Sciatic nerve (tissue), 2 donors: Measurements from ENCODE around the gene GALNT2. TPM values are rescaled to one million over a fixed set of nuclear protein-coding genes. Genes with fewer than 3 reads are reported as not detected.

Source experiments
- ATAC-seq: fragments of 200-7000 bp; cut with Tn5 transposase; one replicate; pipeline ENCODE4 v1.9.1; 2020; ENCODE audit warnings: mild to moderate bottlenecking, moderate library complexity
- DNase-seq: peaks from one replicate; pipeline ENCODE4 v3.0.0-alpha.2; 2020; ENCODE audit warnings: low spot score
- intact Hi-C: fragments of 100-400 bp; cut with DNase I; formaldehyde crosslinking; loops from one replicate; pipeline ENCODE4 v1.14.2; 2022
- total RNA-seq: library from RNA; stranded (reverse); fragmentation: NEBNext Ultra II Directional; extraction: Animal tissue kit (Norgen Biotek cat#: 25700); gene quantifications from one replicate; pipeline ENCODE4 v1.2.1, GENCODE V29; 2021
- donor health status: DM: no; HTN: no; CAD: no.
- donor health status: DM: no; HTN: no; CAD: no.

The GALNT2 gene
- total RNA-seq, 1 donor from 2014 or later = 67.3 TPM

DNA sequence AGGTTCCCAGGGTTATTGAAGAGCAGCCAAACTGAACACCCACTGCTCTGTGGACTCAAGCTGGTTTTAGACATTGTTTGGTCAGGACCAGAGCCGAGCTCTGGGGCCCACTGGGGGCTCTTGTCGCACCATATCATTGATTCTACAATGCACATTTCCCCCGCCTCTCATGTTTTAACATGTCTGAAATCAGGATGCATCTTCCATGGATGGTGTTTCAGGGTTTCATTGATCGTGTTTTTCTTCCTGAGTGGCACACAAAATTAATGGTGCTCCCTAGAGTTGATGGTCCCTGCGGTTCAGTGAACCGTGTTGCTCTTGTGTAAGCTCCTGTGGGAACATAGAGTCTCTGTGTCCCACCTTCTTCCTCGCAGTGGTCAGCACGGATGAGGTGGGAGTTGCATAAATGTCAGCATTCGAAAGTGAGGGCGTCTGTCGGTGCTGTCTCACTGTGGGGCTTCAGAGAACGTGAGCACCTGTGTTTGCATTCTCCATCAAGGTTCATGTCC, 38.3 kb downstream of the GALNT2 start:
- DNase-seq = no peak
- no peak for ATAC-seq
- intact Hi-C loops = no loop called here

- intact Hi-C loops = no loop called here
- ATAC-seq (peak; percentile 36), DNase-seq (no peak)
Observed at GRCh38 chr1:230105754-230106625, 39.0 kb downstream of the GALNT2 start.

- no peak for DNase-seq
- intact Hi-C loops = no loop called here
- ATAC-seq = no peak
Observed at GRCh38 chr1:230107941-230108340, 40.9 kb downstream of the GALNT2 start.

DNA sequence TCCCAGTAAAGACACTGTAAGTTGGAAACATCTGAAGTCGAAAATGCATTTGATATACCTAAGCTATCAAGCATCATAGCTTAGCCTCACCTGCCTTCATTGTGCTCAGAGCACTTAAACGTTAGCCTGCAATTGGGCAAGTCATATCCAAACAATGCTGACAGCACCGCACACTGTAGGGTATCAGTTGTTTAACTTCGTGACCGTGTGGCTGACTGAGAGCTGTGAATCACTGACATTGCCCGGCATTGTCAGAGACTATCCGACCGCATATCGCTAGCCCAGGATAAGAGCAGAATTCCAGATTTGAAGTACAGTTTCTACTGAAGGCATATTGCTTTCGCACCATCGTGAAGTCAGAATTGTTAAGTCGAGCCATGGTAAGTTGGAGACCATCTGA, 41.5 kb downstream of the GALNT2 start:
- DNase-seq (no peak), ATAC-seq (no peak)
- intact Hi-C loops = no loop called here

GRCh38 chr1:230109066-230109465, 42.0 kb downstream of the GALNT2 start:
- intact Hi-C loops = no loop called here
- DNase-seq (no peak), ATAC-seq (no peak)

DNA sequence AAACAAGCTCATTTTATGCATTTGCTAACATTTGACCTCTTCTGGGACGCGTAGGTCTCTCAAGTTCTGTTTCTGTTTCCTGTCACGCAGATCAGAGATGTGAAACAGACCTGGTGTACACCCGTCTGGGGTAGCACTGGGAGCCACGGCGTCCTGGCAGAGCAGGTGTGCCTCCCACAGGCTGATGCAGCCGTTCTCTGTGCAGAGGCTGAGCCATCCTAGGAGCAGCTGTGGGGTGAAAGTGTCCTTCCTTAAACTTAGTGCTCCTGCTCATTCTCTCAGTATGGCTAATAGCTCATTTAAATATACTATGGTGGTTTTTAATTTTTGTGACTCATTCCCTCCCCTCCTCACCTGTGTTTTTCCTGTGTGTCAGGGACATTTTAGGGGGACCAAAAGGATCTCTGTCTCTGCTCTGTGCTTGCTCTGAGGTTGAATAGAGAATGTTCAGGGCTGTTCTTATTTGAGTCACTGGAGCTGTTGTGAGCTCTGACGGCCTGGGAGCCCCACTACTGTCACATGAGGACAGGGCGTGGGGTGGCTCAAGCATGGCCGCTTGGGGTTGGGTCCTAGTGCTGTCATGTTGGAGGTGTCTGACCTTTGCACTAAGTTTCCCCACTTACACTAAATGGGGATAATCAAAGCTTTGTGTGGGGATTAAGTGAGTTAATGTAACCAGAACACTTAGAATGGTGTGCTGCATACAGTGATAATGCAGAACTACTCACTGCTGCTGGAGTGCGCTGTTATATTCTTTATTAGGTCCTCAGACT, 43.0 kb downstream of the GALNT2 start:
- intact Hi-C loops = no loop called here
- ATAC-seq (no peak), DNase-seq (no peak)

DNA sequence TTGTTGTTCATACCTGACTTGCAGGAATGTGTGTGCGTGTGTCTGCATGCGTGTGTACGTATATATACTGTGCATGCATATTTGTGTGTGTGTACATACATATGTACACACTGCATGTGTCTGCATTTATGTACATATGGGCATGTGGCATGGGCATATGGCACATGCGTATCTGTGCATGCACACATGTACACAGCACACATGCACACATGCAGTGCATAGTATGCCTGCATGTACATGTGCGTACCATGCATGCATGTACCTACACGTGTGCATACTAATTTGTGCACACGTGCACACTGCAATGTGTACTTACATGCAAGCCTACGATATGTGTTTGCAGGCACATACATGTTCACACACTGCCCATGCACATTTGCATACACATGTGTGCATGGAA, 43.9 kb downstream of the GALNT2 start:
- DNase-seq (no peak), ATAC-seq (no peak)
- intact Hi-C loops = no loop called here

DNA sequence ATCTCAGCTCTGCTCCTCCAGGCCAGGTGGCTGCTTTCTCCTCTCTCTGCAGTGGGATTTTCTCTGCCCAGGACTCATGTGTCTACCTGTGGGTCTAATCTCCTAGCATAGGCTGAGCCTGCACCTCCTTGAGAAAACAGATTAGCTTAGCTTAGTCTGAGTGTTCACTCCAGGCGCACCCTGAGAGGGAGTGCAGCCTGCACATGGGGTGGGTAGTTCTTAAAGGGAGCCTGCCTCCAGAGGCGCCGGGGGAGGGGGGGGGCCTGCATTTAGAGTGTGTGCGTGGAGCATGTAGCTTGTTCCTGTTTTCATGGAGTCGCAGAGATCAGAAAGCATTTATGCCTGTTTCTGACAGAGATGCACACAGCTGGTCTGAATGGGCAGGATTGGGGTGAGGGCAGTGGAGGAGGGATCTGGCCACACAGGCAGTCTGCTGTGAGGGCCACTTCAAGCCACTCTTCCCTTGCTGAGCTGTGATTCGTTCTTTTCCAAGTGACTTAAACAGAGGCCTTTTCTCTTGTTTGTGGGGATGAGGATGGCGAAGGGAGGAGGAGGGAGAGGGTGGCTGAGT, 45.2 kb downstream of the GALNT2 start:
- intact Hi-C loops = no loop called here
- ATAC-seq (peak; percentile 55), DNase-seq (no peak)

DNA sequence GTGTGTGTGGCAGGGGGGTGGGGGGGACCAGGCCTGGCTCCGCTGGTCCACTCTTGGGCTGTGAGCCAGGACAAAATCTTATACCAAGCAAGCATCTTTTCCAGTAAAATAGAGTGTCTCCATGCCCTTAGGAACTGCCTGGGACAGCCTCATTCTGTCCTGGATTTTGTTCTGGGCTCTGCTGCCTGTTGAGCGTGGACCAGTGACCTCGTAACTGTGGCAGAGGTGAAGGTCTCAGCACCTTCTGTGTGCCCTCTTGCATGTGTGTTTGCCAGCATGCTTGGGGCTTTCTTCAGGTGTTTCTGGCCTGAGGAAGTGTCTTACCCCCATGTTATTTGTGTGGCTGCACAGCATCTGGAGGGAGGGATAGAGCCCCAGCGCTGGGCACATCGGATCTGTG, 45.7 kb downstream of the GALNT2 start:
- intact Hi-C loops = no loop called here
- peak; percentile 7 for ATAC-seq
- no peak for DNase-seq

DNA sequence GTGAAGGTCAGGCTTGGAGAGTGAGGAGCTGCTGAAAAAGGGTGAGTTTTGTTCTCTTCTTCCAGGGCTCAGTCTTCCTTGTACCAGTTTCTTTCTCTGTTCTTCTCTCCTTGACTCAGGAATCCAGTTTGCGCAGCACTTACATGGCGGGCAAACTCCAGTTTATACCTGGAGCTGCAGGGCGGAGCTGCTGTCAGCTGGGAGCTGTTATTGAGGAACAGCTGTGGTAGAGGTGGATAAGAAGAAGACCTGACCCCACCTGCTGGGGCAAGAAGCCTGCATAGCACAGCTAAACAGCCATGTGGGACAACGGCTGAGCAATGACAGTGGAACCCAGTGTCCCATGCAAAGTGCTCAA, 46.2 kb downstream of the GALNT2 start:
- intact Hi-C loops = no loop called here
- ATAC-seq (no peak), DNase-seq (no peak)

DNA sequence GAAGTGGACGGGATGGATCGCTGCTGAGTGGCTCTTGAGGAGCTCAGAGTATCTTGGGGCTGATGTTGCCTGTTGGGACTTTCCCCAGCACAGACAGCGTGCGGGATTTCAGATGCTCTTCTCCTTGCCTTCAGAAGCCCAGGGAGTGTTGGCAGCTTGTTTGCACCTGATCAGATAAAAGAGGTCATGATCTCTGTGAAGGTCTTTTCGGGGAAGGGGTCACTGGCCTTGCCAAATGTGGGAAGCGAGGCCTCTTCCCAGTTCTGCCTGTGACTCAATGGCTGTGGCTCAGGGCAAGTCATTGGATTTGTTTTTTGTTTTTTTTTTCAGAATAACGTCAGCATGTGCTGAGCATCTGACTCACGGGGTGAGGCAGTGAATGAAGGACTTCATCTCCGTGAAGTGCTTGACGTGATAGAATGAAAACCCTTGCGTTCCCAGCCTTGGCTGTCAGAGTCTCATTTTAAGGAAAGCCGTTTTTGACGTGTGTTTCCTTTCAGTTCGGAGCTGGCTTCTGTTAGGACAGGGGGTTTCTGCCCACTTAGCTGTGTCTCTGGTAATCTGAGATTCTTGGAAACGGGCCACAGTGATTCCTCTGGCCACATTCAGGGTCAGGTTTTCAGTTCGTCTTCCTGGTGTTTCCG, 46.7 kb downstream of the GALNT2 start:
- ATAC-seq (peak; percentile 90), DNase-seq (no peak)
- intact Hi-C loops = no loop called here

DNA sequence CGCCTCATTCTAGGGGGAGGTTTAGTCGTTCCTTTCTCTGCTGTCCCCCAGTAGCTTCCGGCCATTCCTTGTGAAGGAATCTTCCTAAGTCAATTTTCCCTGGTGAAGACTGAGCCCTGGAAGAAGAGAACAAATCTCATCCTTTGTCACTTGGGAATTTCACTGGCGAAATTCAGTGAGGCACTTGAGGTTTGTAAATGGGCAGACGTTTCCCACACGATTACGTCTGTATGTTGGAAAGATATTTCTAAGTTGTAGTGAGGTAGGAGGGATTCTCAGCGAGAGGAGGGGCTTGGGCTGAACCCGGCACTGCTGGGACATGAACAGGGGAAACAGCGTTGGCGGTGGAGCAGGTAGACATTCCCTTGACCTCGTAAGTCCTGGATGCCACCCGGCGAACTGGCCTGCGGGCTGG, 47.2 kb downstream of the GALNT2 start:
- ATAC-seq (peak; percentile 31), DNase-seq (no peak)
- intact Hi-C loops = no loop called here

- intact Hi-C loops = no loop called here
- no peak for ATAC-seq
- no peak for DNase-seq
Observed at GRCh38 chr1:230117694-230118093, 50.7 kb downstream of the GALNT2 start.

GRCh38 chr1:230119340-230119739, 52.3 kb downstream of the GALNT2 start:
- DNase-seq (no peak), ATAC-seq (no peak)
- intact Hi-C loops = no loop called here

- intact Hi-C loops = no loop called here
- DNase-seq = no peak
- peak; percentile 56 for ATAC-seq
Observed at GRCh38 chr1:230120289-230120920, 53.4 kb downstream of the GALNT2 start.

GRCh38 chr1:230120921-230121381, 53.9 kb downstream of the GALNT2 start:
- ATAC-seq (peak; percentile 28), DNase-seq (no peak)
- intact Hi-C loops = no loop called here

- intact Hi-C loops = no loop called here
- no peak for ATAC-seq
- no peak for DNase-seq
Observed at GRCh38 chr1:230121950-230122349, 54.9 kb downstream of the GALNT2 start.

DNA sequence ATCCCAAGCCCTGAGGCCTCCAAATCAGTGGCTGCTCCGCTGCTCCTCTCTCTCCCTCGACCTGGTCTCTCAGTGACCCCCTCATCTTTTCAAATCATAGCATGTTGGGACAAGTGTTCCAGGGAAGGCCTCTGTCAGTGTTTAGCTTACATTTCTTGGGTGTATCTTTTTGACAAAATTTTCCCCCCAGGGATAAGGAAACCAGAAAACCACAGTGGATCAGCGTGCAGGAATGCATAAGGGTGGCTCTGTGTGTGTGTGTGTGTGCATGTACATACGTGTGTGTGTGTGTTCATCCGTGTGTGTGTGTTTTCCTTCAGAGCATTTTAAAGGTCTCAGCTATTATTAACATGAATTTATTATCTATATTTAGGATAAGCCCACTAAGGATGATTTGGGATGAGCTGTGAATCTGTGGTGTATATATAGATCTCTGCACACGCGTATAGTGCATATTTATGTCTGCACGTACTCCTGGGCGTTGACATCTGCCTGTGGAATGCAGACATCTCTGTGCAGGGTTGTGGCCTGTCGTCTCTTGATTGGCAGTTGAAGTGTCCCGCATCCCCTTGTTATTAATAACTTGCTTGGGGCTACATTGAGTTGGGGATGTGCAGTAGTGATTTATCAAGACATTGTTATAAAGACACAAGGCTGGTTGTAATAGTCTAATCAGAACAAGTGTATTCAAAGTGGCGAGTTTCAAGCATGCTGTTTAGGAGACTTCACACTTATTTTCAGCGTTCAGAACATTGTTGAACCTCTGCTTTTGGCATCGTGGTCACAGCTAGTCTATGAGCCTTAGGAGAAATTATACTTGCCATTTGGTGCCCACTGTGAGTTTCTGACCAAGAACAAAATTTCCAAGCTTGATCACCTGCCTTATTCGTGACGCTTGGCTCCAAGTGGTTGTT, 55.6 kb downstream of the GALNT2 start:
- ATAC-seq = no peak
- no peak for DNase-seq
- intact Hi-C loops = no loop called here
